Gastroesophageal sphincter (tissue), 4 donors: Measurements from ENCODE around the gene XYLT1. TPM values are rescaled to one million over a fixed set of nuclear protein-coding genes. Genes with fewer than 3 reads are reported as not detected.

ENCODE experiments used
- ATAC-seq: fragments of 150-250 bp; one replicate; pipeline ENCODE4 v1.9.1; 2016; ENCODE audit warnings: mild to moderate bottlenecking, moderate library complexity
- H3K27ac ChIP-seq, 4 donors: fragments of 200-600 bp; sonication (generic) in 3 of 4; 1 replicate in 3 of 4; 2 replicates in 1 of 4; pipeline ENCODE4 v1.5.1; 2016 to 2019
- H3K27me3 ChIP-seq: fragments of 200-600 bp; sonication (generic); one replicate; pipeline ENCODE4 v1.5.1; 2019
- H3K36me3 ChIP-seq, 2 donors: fragments of 200-600 bp; sonication (generic); one replicate each; pipeline ENCODE4 v1.5.1; 2019; ENCODE audit warnings: control low read depth in 1 of 2
- H3K4me1 ChIP-seq, 3 donors: fragments of 200-600 bp; sonication (generic); 1 replicate in 2 of 3; 2 replicates in 1 of 3; pipeline ENCODE4 v1.5.1; 2016 to 2019; ENCODE audit warnings: control low read depth in 2 of 3
- H3K4me3 ChIP-seq, 2 donors: fragments of 200-600 bp; sonication (generic); one replicate each; pipeline ENCODE4 v1.5.1; 2019; ENCODE audit warnings: mild to moderate bottlenecking in 1 of 2, moderate library complexity in 1 of 2
- H3K9me3 ChIP-seq, 3 donors: fragments of 200-600 bp; sonication (generic); one replicate each; pipeline ENCODE4 v1.5.1; 2017 to 2019; ENCODE audit warnings: control low read depth in 2 of 3
- CTCF ChIP-seq, 4 experiments: fragments of 200-600 bp in 2 of 4; fragments of 450-650 bp in 2 of 4; sonication (generic) in 1 of 4; IDR thresholded peaks; one replicate each; pipeline ENCODE4 v1.5.1; 2017 to 2019; ENCODE audit warnings: antibody characterized with exemption in 4 of 4, mild to moderate bottlenecking in 2 of 4, moderate library complexity in 2 of 4
- EP300 ChIP-seq: sonication (generic); formaldehyde crosslinking; IDR thresholded peaks from one replicate; pipeline ENCODE4 v1.6.1; 2017; ENCODE audit warnings: antibody characterized with exemption, mild to moderate bottlenecking
- POLR2A ChIP-seq, 2 donors: fragments of 450-650 bp; IDR thresholded peaks; one replicate each; pipeline ENCODE4 v1.6.1; 2017; ENCODE audit warnings: antibody characterized with exemption in 2 of 2, mild to moderate bottlenecking in 2 of 2, moderate library complexity in 1 of 2
- POLR2AphosphoS5 ChIP-seq: sonication (generic); formaldehyde crosslinking; IDR thresholded peaks from one replicate; pipeline ENCODE4 v1.6.1; 2017; ENCODE audit warnings: antibody characterized with exemption
- WGBS, 2 donors: methylation state at CpG; one replicate each; pipeline ENCODE4 v1.1.5; 2018; ENCODE audit warnings: low coverage in 1 of 2; 5-methylcytosine and 5-hydroxymethylcytosine counted together
- total RNA-seq, 4 donors: library from RNA; depleted of rRNA; stranded (reverse); fragments of >200 nt; gene quantifications; one replicate each; pipeline ENCODE4 v1.1.0, GENCODE V29; 2016

Gene XYLT1
- total RNA-seq, 4 donors from 2014 or later = 19.1 to 51.6 (median 23.7) TPM

GRCh38 chr16:17343728-17344127 lies 127.0 kb downstream of the XYLT1 start:
- peak overlapping the region; percentile 77 to 97 (median 90) for H3K27ac ChIP-seq
- H3K4me3 ChIP-seq = no peak overlapping the region
- ATAC-seq = no peak
- H3K36me3 ChIP-seq = no peaks in the 10 kb centered on the region
- TF ChIP-seq POLR2AphosphoS5 = peak; percentile 37
- TF ChIP-seq EP300 = no peak
- H3K27me3 ChIP-seq = no peaks in the 10 kb centered on the region
- H3K9me3 ChIP-seq = no peaks in the 10 kb centered on the region
- peaks cover 23 to 87% (median 39%) of the 10 kb centered on the region in 3 donors for H3K4me1 ChIP-seq
- WGBS, 2 donors = 16 to 59% methylated on average over 4 to 6 of the region's 8 CpGs

DNA sequence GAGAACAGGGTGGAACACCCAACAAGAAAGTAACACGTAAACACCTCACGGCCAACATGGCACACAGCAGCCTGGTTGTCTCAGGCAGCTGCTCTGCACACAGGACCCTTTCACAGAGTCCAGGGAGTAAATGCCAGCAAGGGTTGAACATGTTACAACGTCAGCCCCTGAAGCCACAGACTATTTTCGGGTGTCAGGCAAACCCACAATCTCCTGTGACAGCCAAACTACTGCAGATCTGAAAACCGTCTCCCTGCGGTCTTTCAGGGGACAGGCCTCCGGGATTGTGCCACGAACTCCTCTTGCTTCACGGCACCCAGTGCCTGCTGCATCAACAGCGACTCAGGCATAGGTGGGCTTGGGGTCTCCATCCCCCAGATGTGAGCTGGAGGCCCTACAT lies 127.7 kb downstream of the XYLT1 start:
- Histone ChIP-seq H3K27me3 (no peaks in the 10 kb centered on the region), H3K4me1 (peaks cover 23 to 85% (median 39%) of the 10 kb centered on the region in 3 donors)

DNA sequence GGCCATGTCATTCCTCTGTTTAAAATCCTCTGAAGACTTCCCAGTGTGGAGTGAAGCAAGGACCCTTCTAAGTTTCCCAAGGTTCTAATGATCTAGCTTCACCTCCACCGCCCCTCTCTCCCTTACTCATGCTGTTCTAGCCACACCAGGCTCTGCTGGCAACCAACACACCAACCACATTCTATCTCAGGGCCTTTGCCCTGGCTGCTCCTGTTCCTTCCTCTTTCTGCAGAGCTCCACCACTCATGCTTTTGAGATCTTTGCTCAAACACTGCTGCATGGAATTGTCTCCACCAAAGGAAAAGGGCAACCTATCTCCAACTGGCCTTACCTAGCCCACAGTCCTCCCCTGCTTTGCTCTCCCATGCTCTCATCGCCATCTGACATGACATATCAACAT lies 128.7 kb downstream of the XYLT1 start:
- Histone ChIP-seq H3K36me3 (no peaks in the 10 kb centered on the region), H3K27ac (peak overlapping the region in 3 of 4 donors; percentile 44 to 96 (median 88)), H3K4me1 (peaks cover 17 to 75% (median 29%) of the 10 kb centered on the region in 3 donors), H3K27me3 (no peaks in the 10 kb centered on the region), H3K4me3 (no peak overlapping the region), H3K9me3 (no peaks in the 10 kb centered on the region)
- TF ChIP-seq CTCF (IDR thresholded peaks at IDR 0.05) = no peak
- no peak for TF ChIP-seq POLR2A (IDR thresholded peaks at IDR 0.05)
- TF ChIP-seq EP300 = no peak
- no peak for TF ChIP-seq POLR2AphosphoS5
- no peak for ATAC-seq
- 83 to 93% methylated on average over 2 of the region's 2 CpGs for WGBS, 2 donors

More for the DNA sequence above, 127.7 kb downstream of the XYLT1 start:
- WGBS, 2 donors = 48 to 84% methylated on average over 3 to 10 of the region's 10 CpGs
- Histone ChIP-seq H3K36me3 (no peaks in the 10 kb centered on the region), H3K9me3 (no peaks in the 10 kb centered on the region), H3K4me3 (no peak overlapping the region), H3K27ac (peak overlapping the region; percentile 77 to 97 (median 90))
- TF ChIP-seq CTCF (IDR thresholded peaks at IDR 0.05) (no peak), POLR2AphosphoS5 (no peak), EP300 (no peak), POLR2A (IDR thresholded peaks at IDR 0.05) (no peak)
- no peak for ATAC-seq

GRCh38 chr16:17340804-17341203 lies 130.0 kb downstream of the XYLT1 start:
- Histone ChIP-seq H3K36me3 (no peaks in the 10 kb centered on the region), H3K4me3 (no peak overlapping the region), H3K27ac (peak overlapping the region; percentile 80 to 96 (median 84)), H3K9me3 (no peaks in the 10 kb centered on the region), H3K27me3 (no peaks in the 10 kb centered on the region), H3K4me1 (peaks cover 11 to 73% (median 17%) of the 10 kb centered on the region in 3 donors)
- TF ChIP-seq POLR2A (IDR thresholded peaks at IDR 0.05) (no peak), POLR2AphosphoS5 (no peak), CTCF (IDR thresholded peaks at IDR 0.05) (no peak), EP300 (no peak)
- 76 to 88% methylated on average over 3 to 4 of the region's 4 CpGs for WGBS, 2 donors
- no peak for ATAC-seq

DNA sequence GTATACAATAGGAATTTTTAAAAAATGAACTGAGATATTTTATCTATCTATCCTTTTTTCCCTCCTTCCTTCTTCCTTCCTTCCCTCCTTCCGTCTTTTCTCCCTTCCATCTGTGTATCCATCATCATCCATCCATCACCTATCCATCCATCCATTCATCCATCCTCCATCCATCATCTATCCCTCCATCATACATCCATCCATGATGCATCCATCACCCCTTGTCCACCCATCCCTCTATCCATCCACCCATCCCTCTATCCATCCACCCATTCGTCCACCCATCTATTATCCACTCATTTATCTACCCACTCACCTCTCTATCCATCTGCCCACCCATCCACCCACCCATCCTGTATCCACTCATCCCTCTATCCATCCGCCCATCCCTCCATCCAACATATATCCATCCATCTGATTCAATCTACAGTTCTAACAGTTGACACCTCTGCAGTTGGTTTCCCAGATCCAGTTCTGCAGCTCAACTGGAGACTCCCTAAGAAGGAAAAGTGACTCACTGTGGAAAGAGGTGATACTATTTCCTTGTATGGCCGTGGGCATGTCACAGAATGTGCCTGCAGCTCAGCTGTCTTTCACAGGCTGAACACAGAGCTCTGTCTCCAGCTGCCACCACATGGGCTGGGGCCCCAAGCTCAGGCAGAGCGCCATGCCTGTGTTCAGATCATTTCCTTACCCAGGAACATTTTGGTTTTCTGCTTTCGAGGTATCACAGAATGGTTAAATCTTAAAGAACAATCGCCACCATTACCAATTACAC lies 130.8 kb downstream of the XYLT1 start:
- Histone ChIP-seq H3K4me1 (peaks cover 9 to 73% (median 11%) of the 10 kb centered on the region in 3 donors), H3K9me3 (no peaks in the 10 kb centered on the region), H3K36me3 (no peaks in the 10 kb centered on the region), H3K4me3 (no peak overlapping the region), H3K27ac (peak overlapping the region; percentile 80 to 96 (median 84)), H3K27me3 (no peaks in the 10 kb centered on the region)
- no peak for TF ChIP-seq CTCF (IDR thresholded peaks at IDR 0.05)
- TF ChIP-seq POLR2AphosphoS5 = peak; percentile 54
- WGBS, 2 donors = 39 to 64% methylated on average over 2 to 7 of the region's 7 CpGs
- peak; percentile 58 for ATAC-seq
